HG02678 (cell line): ENCODE data around the gene ATP10A.
"Not testable (repeated sequence)": the region's sequence is repeated elsewhere in the genome, so short reads cannot be mapped to it uniquely, and the experiment has no call there.

Experiments used
- ATAC-seq: cut with Tn5 transposase; IDR thresholded peaks from one replicate; pipeline ENCODE4 v1.9.1; 2021; ENCODE audit warnings: mild to moderate bottlenecking, moderate library complexity; ENCODE audit not compliant: unreplicated experiment

Gene ATP10A

GRCh38 chr15:25859838-25860645, 3.1 kb downstream of the ATP10A start:
- ATAC-seq: no peak

GRCh38 chr15:25858952-25859760, 4.0 kb downstream of the ATP10A start:
- no peak for ATAC-seq

DNA sequence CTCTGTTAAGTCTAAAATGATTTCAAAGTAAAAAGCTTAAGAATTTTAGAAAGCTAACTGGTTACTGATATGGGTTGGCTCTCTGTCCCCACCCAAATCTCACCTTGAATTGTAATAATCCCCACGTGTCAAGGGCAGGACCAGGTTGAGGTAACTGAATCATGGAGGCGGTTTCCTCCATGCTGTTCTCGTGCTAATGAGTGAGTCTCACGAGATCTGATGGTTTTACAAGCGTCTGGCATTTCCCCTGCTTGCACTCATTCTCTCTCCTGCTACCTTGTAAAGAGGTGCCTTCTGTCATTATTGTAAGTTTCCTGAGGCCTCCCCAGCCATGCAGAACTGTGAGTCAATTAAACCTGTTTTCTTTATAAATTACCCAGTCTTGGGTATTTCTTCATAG, 7.1 kb downstream of the ATP10A start:
- not testable (repeated sequence) for ATAC-seq

GRCh38 chr15:25852661-25853524, 10.2 kb downstream of the ATP10A start:
- no peak for ATAC-seq

DNA sequence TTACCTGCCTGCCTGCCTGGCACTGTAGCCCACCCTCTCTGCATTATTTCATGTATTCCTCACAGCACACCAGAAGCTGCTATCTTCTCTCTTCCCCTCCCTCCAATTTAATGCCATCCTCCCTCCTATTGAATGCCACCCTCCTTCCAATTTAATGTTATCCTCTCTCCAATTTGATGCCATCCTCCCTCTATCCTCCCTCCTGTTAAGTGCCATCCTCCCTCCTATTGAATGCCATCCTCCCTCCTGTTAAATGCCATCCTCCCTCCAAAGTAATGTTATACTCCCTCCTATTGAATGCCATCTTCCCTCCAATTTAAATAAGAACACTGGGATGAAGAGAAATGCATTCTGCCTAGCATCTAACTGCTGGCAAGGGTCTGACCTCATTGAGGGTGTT, 11.1 kb downstream of the ATP10A start:
- no peak for ATAC-seq

GRCh38 chr15:25850154-25851111, 12.7 kb downstream of the ATP10A start:
- peak; percentile 82 for ATAC-seq

DNA sequence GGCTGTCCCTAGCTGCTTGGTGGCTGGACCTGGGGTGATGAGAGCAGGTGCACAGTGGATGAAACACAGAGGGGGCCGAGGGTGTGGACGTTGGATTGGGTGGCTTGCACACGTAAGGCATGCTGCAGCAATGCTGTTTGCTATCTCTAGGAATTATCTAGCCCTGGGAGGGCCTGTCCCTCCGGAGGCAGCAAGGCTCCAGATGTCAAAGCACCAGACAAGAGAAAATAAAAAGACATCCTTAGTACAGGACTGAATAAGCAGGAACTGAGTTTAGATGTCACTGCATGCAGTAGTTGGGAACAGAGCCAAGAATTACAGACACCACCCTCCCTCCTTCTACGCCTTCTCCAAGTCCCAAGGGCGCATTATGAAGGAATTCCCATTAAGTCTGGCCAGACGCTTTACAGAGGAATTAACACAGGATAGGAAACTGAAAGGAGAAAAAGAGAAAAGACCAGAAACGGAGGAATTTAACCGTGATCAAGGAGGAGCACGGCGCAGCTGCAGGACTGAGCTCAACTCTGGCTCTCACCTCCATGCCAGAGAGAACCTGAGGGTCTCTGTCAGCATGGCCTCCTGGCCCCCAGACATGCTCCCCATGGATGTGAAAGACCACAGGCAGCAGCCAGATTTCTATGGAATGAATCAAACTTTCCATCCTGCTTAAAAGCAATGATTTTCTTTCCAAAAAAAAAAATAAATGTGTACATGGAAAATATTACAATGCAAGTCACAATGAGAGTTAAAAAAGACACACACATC, 13.8 kb downstream of the ATP10A start:
- no peak for ATAC-seq

- ATAC-seq: no peak
Observed at GRCh38 chr15:25848784-25849156, 14.4 kb downstream of the ATP10A start.

- no peak for ATAC-seq
Observed at GRCh38 chr15:25848325-25848724, 14.8 kb downstream of the ATP10A start.

DNA sequence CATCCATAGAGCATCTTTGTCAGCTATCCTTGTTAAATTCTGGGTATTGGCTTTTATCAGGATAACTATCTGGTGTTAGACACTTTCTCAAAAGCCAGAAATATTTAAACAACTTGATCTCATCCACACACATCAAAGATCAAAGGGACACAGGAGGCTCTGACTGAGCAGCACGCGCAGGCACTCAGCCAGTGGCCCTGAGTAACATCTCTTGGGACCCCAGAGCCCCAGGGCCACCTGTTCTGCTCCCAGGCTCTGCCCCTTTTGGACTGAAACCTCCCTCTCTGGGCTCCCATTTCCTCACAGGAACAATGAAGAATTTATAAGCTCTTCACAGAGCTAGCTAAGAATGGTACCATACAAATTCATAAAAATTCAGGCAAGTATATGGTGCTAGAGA, 16.1 kb downstream of the ATP10A start:
- no peak for ATAC-seq

DNA sequence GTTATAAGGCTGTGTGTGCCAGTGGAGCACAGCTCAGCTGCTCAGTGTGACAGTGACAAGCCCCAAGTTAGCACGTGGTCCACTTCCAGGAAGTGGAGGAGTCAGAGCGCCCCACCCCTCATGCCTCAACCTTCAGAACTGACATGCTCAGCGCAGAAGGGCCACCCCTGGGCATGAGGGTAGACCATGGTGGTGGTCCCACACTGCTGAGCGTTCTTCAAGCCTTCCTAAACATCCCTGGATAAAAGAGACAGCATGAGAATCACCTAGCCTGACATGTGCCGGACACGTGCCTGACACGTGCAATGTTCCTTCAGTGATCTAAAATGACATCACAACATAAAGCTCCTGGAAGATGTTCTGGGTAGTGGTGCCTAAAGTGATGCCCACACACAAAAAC, 16.8 kb downstream of the ATP10A start:
- no peak for ATAC-seq

DNA sequence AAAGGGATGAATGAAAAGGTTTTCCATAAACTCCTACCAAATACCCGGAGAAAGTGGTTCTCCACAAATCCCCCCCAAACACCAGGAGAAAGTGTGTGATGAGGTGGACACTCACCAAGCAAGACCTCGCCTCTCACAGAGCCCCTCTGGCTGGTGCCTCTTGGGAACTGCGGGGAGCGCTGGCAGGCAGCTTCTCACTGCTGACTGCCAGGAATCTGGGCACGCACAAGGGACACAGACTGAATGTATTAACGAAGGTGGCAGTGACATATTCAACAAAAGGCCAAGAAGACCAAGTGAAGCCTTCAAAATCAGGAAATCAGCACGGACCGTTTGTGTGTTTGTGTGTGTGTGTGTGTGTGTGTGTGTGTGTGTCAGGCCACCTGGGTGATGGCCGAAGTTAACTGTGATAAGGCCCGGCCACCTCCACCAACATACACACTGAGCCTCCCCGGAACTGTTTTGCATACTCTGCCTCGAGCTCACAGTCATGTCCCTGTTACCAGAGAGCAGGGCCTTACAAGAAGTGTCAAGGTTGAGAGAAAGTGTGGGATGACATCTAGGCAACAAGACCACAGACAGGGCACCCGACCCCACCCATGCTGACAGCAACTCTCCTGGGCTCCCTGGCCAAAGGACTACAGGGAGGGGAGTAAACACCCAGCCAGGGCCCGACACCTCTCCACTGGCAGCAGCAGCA, 18.0 kb downstream of the ATP10A start:
- no peak for ATAC-seq

GRCh38 chr15:25844542-25844941, 18.6 kb downstream of the ATP10A start:
- no peak for ATAC-seq

DNA sequence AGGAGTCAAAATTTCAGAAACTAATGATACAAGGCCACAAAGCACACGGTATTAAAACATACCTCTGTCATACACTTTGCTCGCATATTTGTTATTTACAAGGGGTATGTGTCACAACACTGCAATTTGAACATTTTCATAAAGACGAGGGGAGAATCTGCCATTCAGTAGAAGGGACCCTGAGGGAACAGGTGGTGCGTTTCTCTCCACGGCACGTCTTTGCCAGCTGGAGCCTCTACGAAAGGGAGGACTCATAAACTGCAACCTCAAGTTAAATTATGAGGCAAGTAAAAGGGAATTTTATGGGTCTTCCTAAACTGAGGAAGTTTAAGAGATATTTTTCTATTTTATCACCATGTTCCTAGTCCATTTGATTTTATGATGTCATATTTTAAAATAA, 19.1 kb downstream of the ATP10A start:
- ATAC-seq: no peak

DNA sequence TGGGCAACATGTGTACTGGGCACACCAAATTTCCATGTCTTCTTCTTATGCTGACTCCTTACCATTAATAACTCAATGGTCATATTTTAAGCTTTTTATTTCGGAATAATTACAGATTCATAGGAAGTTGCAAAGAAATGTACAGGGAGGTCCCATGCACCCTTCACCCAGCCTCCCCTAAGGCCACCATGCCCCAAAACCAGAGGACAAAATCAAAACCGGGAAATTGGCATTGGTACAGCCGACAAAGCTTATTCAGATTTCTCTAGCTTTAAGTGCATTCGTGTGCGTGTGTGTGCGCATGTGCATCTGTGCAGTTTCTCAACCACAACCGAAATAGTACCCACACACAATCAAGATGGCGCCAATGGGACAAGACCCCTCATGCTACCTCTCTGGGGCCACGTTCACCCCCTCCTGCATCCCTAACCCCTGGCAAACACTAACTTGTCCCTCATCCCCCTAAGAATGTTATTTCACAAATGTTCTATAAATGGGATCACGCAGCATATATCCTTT, 23.4 kb downstream of the ATP10A start:
- no peak for ATAC-seq

- ATAC-seq: no peak
Observed at GRCh38 chr15:25838871-25839195, 24.3 kb downstream of the ATP10A start.

DNA sequence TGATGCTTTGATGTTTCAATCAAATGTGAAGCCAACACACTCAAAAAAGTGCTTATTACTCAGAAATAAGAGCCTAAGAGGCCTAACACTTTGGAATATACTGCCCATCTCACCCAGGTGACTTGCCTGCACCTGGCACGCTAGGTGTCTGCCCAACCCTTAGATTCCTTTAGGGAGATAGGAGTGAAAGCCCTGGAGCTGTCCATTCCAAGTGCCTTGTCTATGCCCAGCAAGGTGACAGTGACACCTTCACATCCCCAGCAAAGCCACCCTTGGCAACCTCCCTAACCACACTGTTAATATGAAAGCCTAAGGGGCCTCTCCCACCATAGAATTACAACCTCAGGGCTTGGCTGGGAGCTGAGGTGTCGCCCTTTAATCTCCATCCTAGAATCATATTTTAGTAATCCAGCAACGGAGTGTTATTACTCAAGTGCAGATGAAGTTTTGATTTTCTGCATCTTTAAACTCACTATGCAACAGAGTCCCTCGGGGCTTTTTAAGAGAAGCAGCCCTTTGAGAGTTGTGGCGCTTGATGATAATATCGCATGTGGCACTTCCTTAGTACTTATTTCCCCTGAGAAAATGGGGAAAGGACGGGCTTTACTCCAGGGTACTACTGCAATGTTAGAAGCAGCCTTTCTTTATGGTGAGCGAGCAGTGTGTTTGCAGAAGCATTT, 24.8 kb downstream of the ATP10A start:
- ATAC-seq: no peak

GRCh38 chr15:25832158-25832557, 31.0 kb downstream of the ATP10A start:
- no peak for ATAC-seq
